SK-N-SH (cell line): ENCODE results near the gene CACNA1E. TPM values are rescaled to one million over a fixed set of nuclear protein-coding genes. Genes with fewer than 3 reads are reported as not detected.

Experiments
- CTCF ChIA-PET: fragments of 300-600, 350-600 bp; formaldehyde crosslinking; extraction: SDS; loops from one replicate; lab custom pipeline; 2021; lab: Yijun Ruan, JAX
- POLR2A ChIA-PET: fragments of 350-600 bp; sonication (Branson Sonifier 250); formaldehyde crosslinking; extraction: SDS; loops from one replicate; lab custom pipeline; 2020; ENCODE audit warnings: antibody characterized with exemption, inconsistent platforms; lab: Yijun Ruan, JAX
- DNase-seq: peaks from one replicate; pipeline ENCODE4 v3.0.0; 2012
- H2AFZ ChIP-seq: fragments of 200-600 bp; sonication (generic); 2 replicates; pipeline ENCODE4 v1.8.1; 2016; ENCODE audit warnings: antibody characterized with exemption, mild to moderate bottlenecking, low read depth
- H3F3A ChIP-seq: fragments of 200-600 bp; sonication (generic); replicated peaks from 2 replicates; pipeline ENCODE3; 2016; ENCODE audit warnings: antibody characterized with exemption, mild to moderate bottlenecking; ENCODE audit not compliant: insufficient read depth
- H3K27ac ChIP-seq, 2 experiments: fragments of 200-500 bp in 1 of 2; fragments of 200-600 bp in 1 of 2; sonication (Bioruptor generic) in 1 of 2; sonication (generic), shearing (Covaris generic) in 1 of 2; 2 replicates each; pipeline versions ENCODE4 v1.5.1 to v1.6.1; 2014 to 2016; ENCODE audit warnings: low read depth in 2 of 2, inconsistent platforms in 1 of 2, low read length in 1 of 2, mild to moderate bottlenecking in 1 of 2, mixed read lengths in 1 of 2
- H3K27me3 ChIP-seq: fragments of 200-600 bp; sonication (generic), shearing (Covaris generic); 2 replicates; pipeline ENCODE4 v1.6.1; 2016; ENCODE audit warnings: mixed run types; ENCODE audit not compliant: insufficient read depth
- H3K36me3 ChIP-seq, 2 experiments: fragments of 200-500 bp in 1 of 2; fragments of 200-600 bp in 1 of 2; sonication (Bioruptor generic) in 1 of 2; sonication (generic) in 1 of 2; replicated peaks in 1 of 2; 2 replicates each; pipeline versions ENCODE3 to v1.5.1; 2014 to 2016; ENCODE audit warnings: low read length in 1 of 2, mild to moderate bottlenecking in 1 of 2; ENCODE audit not compliant: insufficient read depth in 2 of 2, control insufficient read depth in 1 of 2
- H3K4me1 ChIP-seq, 2 experiments: fragments of 200-500 bp in 1 of 2; fragments of 200-600 bp in 1 of 2; sonication (Bioruptor generic) in 1 of 2; sonication (generic), shearing (Covaris generic) in 1 of 2; 2 replicates each; pipeline versions ENCODE4 v1.5.1 to v1.6.1; 2014 to 2016; ENCODE audit warnings: low read depth in 1 of 2, low read length in 1 of 2, mixed run types in 1 of 2; ENCODE audit not compliant: insufficient read depth in 2 of 2, control insufficient read depth in 1 of 2
- H3K4me2 ChIP-seq: fragments of 200-600 bp; sonication (generic), shearing (Covaris generic); 2 replicates; pipeline ENCODE4 v1.6.1; 2017; ENCODE audit warnings: mixed run types
- H3K4me3 ChIP-seq, 2 experiments: fragments of 200-500 bp in 1 of 2; fragments of 200-600 bp in 1 of 2; sonication (Bioruptor generic) in 1 of 2; sonication (generic), shearing (Covaris generic) in 1 of 2; 2 replicates each; pipeline versions ENCODE4 v1.5.1 to v1.8.1; 2014 to 2016; ENCODE audit warnings: low read depth in 2 of 2, inconsistent platforms in 1 of 2, low read length in 1 of 2, mild to moderate bottlenecking in 1 of 2, mixed read lengths in 1 of 2, moderate library complexity in 1 of 2
- H3K79me2 ChIP-seq: fragments of 200-600 bp; sonication (generic); 2 replicates; pipeline ENCODE4 v1.8.1; 2017; ENCODE audit warnings: mild to moderate bottlenecking; ENCODE audit not compliant: insufficient read depth
- H3K9ac ChIP-seq: fragments of 200-600 bp; sonication (generic); 2 replicates; pipeline ENCODE4 v1.6.1; 2017; ENCODE audit warnings: mixed run types
- H3K9me2 ChIP-seq: fragments of 200-600 bp; sonication (generic); 2 replicates; pipeline ENCODE4 v1.6.1; 2017; ENCODE audit warnings: mixed run types
- H3K9me3 ChIP-seq: fragments of 200-600 bp; sonication (generic); 2 replicates; pipeline ENCODE4 v1.6.1; 2017; ENCODE audit warnings: mixed run types, mild to moderate bottlenecking, moderate library complexity
- H4K20me1 ChIP-seq: fragments of 200-600 bp; sonication (generic); 2 replicates; pipeline ENCODE4 v1.6.1; 2017; ENCODE audit warnings: mild to moderate bottlenecking, mixed run types; ENCODE audit not compliant: insufficient read depth
- CHD2 ChIP-seq: fragments of 150-350 bp; IDR thresholded peaks from 2 replicates; pipeline ENCODE4 v1.6.1; 2018; ENCODE audit warnings: low read length; ENCODE audit not compliant: partially characterized antibody
- EZH2phosphoT487 ChIP-seq: fragments of 200-600 bp; sonication (generic); IDR thresholded peaks from 2 replicates; pipeline ENCODE4 v1.6.1; 2017; ENCODE audit warnings: low read depth, mixed run types, mild to moderate bottlenecking, antibody characterized with exemption, moderate library complexity, borderline replicate concordance
- FOSL2 ChIP-seq: IDR thresholded peaks from 2 replicates; pipeline ENCODE4 v1.4.0; 2012; ENCODE audit warnings: low read depth, mild to moderate bottlenecking, moderate library complexity, borderline replicate concordance
- FOXJ3 ChIP-seq: sonication (generic); formaldehyde crosslinking; IDR thresholded peaks from 2 replicates; pipeline ENCODE4 v1.5.1; 2020; ENCODE audit warnings: mild to moderate bottlenecking, missing genetic modification reagents
- GABPA ChIP-seq: IDR thresholded peaks from 2 replicates; pipeline ENCODE4 v1.4.0; 2012; ENCODE audit warnings: low read depth, mild to moderate bottlenecking
- GATA2 ChIP-seq: sonication (generic); formaldehyde crosslinking; IDR thresholded peaks from 2 replicates; pipeline ENCODE4 v1.5.0; 2020; ENCODE audit warnings: mild to moderate bottlenecking, missing genetic modification reagents
- MXI1 ChIP-seq: IDR thresholded peaks from 2 replicates; pipeline ENCODE4 v1.6.1; 2012; ENCODE audit warnings: mild to moderate bottlenecking, low read depth, low read length, improper control_type of control experiment
- NFIC ChIP-seq: IDR thresholded peaks from 2 replicates; pipeline ENCODE4 v1.4.0; 2012; ENCODE audit warnings: borderline replicate concordance
- NRF1 ChIP-seq: IDR thresholded peaks from 2 replicates; pipeline ENCODE4 v1.6.1; 2012; ENCODE audit warnings: low read depth, mild to moderate bottlenecking, low read length
- RAD21 ChIP-seq: IDR thresholded peaks from 2 replicates; pipeline ENCODE4 v1.6.1; 2012; ENCODE audit warnings: mild to moderate bottlenecking, low read length
- RCOR1 ChIP-seq: fragments of 150-350 bp; IDR thresholded peaks from 2 replicates; pipeline ENCODE4 v1.6.1; 2017; ENCODE audit warnings: antibody characterized with exemption, low read length
- RFX5 ChIP-seq: IDR thresholded peaks from 2 replicates; pipeline ENCODE4 v1.6.1; 2012; ENCODE audit warnings: mild to moderate bottlenecking, improper control_type of control experiment, low read length
- SIN3A ChIP-seq: IDR thresholded peaks from 2 replicates; pipeline ENCODE4 v1.6.1; 2012; ENCODE audit warnings: low read depth, mild to moderate bottlenecking, low read length, moderate library complexity, borderline replicate concordance
- SMC3 ChIP-seq: IDR thresholded peaks from 2 replicates; pipeline ENCODE4 v1.6.1; 2012; ENCODE audit warnings: low read depth, low read length, improper control_type of control experiment
- TAF1 ChIP-seq: IDR thresholded peaks from 2 replicates; pipeline ENCODE4 v1.6.1; 2012; ENCODE audit warnings: low read depth, mild to moderate bottlenecking, low read length, moderate library complexity, borderline replicate concordance
- TEAD4 ChIP-seq: IDR thresholded peaks from 2 replicates; pipeline ENCODE4 v1.4.0; 2012; ENCODE audit warnings: mild to moderate bottlenecking, borderline replicate concordance; ENCODE audit not compliant: insufficient read depth
- WGBS: methylation state at CpG from one replicate; pipeline ENCODE4 v1.1.6; 2017; ENCODE audit warnings: low lambda C conversion rate; 5-methylcytosine and 5-hydroxymethylcytosine counted together
- polyA plus RNA-seq, 3 experiments: library from polyadenylated mRNA; depleted of rRNA; stranded (reverse); fragments of >200 nt; gene quantifications; 2 replicates each; pipeline ENCODE4 v1.2.3, GENCODE V29; 2012
- TF ChIP-seq, protein P1 (sequence below): IDR thresholded peaks from 2 replicates; pipeline ENCODE4 v1.6.1; 2012; ENCODE audit warnings: mild to moderate bottlenecking, low read depth, low read length, moderate library complexity
- TF ChIP-seq, protein P2 (sequence below): IDR thresholded peaks from 2 replicates; pipeline ENCODE4; 2012
- TF ChIP-seq, protein P3 (sequence below): fragments of 150-350 bp; IDR thresholded peaks from 2 replicates; pipeline ENCODE4 v1.6.1; 2017; ENCODE audit warnings: antibody characterized with exemption, low read length, low read depth, borderline replicate concordance

CACNA1E gene
- polyA plus RNA-seq, 1 of the 3 experiments (the other 2 are of a cell fraction), result not detected

DNA sequence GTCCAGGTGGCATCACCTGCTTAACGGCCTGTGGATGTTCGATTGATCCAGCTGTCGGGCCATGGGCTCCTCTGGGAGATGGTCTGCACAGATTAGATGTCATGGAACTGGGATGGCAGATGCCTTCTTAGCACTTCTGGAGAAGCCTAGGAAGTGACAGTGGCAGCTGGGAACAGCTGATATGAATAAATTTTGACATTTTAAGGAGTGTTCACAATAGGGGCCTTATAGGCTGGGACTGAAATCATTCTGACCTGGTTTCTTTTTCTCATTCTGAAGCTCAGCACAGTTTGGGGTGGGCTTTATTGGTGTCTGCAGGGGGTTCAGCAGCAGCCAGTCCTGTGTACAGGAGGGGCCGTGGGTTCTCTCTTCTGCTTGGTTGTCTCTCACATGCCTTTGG is 175.3 kb downstream of the CACNA1E start:
- Histone ChIP-seq H3K4me2 (no peak overlapping the region), H3K4me1 (peaks cover 0 to 2% of the 10 kb centered on the region in 2 experiments; a peak in 2 of 4 replicates), H3F3A (no peaks in the 10 kb centered on the region), H3K27me3 (no peaks in the 10 kb centered on the region), H3K36me3 (no peaks in the 10 kb centered on the region), H2AFZ (no peak overlapping the region), H4K20me1 (no peaks in the 10 kb centered on the region), H3K4me3 (no peak overlapping the region), H3K27ac (no peak overlapping the region), H3K79me2 (no peaks in the 10 kb centered on the region), H3K9ac (no peak overlapping the region), H3K9me2 (no peaks in the 10 kb centered on the region), H3K9me3 (no peaks in the 10 kb centered on the region)
- TF ChIP-seq FOSL2 (no peak), GABPA (no peak), RFX5 (no peak), GATA2 (CRISPR knock-in tag) (no peak), MXI1 (no peak), NRF1 (no peak), SIN3A (no peak), TAF1 (no peak), RAD21 (no peak), TEAD4 (no peak), RCOR1 (no peak), FOXJ3 (CRISPR knock-in tag) (no peak), EZH2phosphoT487 (no peak), SMC3 (no peak), NFIC (no peak), CHD2 (no peak)
- TF ChIP-seq, protein P1, sequence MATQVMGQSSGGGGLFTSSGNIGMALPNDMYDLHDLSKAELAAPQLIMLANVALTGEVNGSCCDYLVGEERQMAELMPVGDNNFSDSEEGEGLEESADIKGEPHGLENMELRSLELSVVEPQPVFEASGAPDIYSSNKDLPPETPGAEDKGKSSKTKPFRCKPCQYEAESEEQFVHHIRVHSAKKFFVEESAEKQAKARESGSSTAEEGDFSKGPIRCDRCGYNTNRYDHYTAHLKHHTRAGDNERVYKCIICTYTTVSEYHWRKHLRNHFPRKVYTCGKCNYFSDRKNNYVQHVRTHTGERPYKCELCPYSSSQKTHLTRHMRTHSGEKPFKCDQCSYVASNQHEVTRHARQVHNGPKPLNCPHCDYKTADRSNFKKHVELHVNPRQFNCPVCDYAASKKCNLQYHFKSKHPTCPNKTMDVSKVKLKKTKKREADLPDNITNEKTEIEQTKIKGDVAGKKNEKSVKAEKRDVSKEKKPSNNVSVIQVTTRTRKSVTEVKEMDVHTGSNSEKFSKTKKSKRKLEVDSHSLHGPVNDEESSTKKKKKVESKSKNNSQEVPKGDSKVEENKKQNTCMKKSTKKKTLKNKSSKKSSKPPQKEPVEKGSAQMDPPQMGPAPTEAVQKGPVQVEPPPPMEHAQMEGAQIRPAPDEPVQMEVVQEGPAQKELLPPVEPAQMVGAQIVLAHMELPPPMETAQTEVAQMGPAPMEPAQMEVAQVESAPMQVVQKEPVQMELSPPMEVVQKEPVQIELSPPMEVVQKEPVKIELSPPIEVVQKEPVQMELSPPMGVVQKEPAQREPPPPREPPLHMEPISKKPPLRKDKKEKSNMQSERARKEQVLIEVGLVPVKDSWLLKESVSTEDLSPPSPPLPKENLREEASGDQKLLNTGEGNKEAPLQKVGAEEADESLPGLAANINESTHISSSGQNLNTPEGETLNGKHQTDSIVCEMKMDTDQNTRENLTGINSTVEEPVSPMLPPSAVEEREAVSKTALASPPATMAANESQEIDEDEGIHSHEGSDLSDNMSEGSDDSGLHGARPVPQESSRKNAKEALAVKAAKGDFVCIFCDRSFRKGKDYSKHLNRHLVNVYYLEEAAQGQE, result no peak
- TF ChIP-seq, protein P2, sequence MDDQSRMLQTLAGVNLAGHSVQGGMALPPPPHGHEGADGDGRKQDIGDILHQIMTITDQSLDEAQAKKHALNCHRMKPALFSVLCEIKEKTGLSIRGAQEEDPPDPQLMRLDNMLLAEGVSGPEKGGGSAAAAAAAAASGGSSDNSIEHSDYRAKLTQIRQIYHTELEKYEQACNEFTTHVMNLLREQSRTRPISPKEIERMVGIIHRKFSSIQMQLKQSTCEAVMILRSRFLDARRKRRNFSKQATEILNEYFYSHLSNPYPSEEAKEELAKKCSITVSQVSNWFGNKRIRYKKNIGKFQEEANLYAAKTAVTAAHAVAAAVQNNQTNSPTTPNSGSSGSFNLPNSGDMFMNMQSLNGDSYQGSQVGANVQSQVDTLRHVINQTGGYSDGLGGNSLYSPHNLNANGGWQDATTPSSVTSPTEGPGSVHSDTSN, result no peak
- TF ChIP-seq, protein P3, sequence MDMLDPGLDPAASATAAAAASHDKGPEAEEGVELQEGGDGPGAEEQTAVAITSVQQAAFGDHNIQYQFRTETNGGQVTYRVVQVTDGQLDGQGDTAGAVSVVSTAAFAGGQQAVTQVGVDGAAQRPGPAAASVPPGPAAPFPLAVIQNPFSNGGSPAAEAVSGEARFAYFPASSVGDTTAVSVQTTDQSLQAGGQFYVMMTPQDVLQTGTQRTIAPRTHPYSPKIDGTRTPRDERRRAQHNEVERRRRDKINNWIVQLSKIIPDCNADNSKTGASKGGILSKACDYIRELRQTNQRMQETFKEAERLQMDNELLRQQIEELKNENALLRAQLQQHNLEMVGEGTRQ, result no peak
- no peak for DNase-seq
- POLR2A ChIA-PET, result no interaction called here
- CTCF ChIA-PET, result interaction anchor here (0.6 to 1.3 kb wide), 4 partner anchors 15 to 734 kb away, joined by 3 to 6 read pairs (median 3); no protein-coding TSS in a partner anchor
- WGBS, result 44% methylated on average over 4 of the region's 4 CpGs
